Measurements from ENCODE around the gene ITPRIPL1.
"Not testable (repeated sequence)": the region's sequence is repeated elsewhere in the genome, so short reads cannot be mapped to it uniquely, and the experiment has no call there.

The ITPRIPL1 gene, protein sequence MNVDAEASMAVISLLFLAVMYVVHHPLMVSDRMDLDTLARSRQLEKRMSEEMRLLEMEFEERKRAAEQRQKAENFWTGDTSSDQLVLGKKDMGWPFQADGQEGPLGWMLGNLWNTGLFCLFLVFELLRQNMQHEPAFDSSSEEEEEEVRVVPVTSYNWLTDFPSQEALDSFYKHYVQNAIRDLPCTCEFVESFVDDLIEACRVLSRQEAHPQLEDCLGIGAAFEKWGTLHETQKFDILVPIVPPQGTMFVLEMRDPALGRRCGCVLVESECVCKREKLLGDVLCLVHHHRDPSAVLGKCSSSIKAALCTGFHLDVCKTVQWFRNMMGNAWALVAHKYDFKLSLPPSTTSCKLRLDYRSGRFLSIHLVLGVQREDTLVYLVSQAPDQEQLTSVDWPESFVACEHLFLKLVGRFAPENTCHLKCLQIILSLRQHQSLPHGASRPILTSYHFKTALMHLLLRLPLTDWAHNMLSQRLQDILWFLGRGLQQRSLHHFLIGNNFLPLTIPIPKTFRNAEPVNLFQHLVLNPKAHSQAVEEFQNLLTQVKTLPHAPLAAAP

DNA sequence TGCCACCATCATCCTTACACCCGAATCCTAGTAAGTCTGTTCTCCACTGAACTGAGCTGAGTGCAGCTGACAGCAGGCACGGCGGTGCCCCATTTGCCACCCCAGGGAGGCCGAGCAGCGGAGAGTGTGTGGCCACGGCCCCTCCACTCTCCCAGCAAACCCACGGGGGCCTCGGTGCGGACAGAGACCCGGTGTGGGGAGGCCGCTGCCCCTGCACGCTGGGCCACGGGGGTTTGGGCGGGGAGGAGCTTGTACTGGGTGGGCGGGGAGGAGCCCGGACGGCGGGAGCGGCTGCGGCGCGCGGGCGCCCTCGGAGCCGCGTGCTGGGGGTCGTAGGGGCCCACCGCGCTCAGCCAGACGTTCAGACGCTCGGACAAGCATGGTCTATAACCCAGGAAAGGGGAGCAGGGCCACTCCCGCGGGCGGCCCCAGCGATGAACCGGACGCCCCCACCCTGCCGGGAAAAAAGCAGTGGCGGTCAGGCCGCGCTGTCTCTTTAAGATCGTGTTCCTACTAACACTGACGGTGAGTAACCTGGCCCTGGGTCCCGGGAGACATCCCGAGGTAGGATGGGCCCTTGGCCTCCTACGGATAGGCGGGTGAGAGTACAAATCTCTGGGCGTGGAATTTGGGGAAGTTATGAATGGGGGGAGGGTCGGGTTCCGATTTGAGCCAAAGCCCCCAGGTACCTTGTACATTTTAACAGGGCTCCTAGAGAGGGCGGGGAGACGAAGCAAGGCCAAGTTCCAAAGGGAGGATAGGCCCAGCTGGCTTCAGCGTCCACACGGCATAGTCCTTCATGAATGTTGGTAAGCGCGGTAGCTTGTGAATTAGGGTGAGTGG lies at the start of gene ITPRIPL1:
Gene ITPRIPL1 (plus strand): TSS at position 277 of the 843 bp plus-strand sequence. CDS start 523 bp downstream, at position 800.
- DNase-seq (ENCODE audit: low read depth in 2 of 2) = no peak

DNA sequence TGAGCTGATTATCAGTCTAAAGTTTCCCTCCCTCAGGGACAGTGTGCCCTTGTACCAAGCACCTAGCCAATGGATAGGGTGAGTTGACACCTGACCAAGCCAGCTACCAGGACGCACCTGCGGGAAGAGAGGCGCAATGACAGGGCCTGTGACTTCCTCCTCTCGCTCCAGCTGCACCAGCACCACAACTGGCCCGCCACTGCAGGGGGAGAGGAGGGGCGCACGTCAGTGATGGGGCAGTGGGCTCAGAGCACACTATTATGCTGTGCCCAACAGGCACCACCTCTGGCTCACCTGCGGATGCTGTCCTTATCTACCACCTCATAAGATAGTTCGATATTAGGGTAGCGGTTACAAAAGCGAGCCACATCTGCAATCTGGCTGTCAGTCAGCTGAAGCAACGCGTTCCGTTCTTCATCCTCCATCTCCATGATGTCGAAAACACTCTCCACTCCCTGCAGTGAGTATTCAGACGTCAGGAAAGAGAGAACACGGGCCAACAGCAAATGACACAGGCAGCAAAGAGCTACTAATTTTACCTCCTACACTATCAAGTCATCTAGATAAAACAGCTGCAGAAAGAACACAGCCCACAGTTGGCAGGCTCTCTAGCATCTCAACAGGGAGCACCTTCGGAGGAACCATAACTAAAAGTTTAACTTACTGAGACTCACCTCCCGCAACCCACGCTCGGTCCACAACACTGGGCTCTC lies 48.2 kb upstream of the ITPRIPL1 start:
- DNase-seq (ENCODE audit: low read depth in 2 of 2) = no peak

DNA sequence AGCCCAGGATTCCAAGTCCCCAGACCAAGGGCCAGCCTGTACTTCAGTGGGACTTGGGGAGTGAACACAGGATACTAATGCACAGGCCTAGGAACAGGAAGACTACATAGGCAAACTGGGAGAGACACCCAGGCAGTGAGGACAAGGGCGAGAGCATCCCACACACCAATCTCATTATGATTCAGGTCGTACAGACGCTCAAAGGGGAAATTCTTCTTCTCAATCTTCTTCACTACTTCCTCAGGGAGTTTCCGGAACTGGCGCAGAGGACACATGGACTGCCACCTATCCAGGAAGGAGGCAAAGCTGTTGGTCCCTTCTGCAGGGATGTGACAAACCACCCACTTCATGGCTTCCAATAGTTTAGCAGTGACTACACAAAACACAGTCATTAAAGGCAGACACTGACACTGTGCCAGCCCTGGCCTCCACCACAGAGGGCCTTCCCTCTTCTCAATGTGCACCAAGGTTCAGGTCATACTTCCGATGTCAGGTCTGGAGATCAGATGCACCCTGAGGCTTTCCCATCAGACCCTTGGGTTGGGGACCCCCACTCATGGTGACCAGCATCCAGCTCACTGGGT lies 37.8 kb upstream of the ITPRIPL1 start:
- no peak for DNase-seq (ENCODE audit: low read depth in 2 of 2)

DNA sequence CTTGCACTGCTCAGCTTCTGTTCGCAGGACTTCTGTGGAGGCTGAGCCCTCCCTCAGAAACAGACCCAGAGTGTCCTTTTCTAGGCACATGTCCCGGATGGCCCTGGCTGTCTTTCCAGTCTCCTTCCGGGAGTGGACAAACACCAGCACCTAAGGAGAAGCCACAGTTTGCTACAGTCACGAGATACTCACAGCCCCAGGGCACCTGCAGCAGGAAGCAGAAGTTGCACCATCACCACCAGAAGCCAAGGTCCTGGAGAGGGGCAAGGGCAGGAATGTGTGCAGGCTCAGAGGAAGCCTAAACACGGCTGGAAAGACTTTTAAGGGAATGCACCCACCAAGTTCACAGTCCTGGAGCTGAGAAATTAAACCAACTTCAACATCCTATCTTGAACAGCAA lies 33.4 kb upstream of the ITPRIPL1 start:
- DNase-seq (ENCODE audit: low read depth in 2 of 2) = no peak

DNA sequence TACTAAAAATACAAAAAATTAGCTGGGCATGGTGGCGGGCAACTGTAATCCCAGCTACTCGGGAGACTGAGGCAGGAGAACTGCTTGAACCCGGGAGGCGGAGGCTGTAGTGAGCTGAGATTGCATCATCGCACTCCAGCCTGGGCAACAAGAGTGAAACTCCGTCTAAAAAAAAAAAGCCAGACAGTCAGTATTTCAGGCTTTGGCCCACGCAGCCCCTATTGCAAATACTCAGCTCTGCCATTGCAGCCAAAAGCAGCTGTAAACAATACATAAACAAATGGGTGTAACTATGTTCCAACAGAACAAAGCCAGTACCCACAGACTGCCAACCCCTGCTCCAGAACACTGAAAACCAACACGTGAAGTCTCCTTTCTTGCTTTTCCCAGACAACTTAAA lies 30.8 kb upstream of the ITPRIPL1 start:
- not testable (repeated sequence) for DNase-seq (ENCODE audit: low read depth in 2 of 2)

DNA sequence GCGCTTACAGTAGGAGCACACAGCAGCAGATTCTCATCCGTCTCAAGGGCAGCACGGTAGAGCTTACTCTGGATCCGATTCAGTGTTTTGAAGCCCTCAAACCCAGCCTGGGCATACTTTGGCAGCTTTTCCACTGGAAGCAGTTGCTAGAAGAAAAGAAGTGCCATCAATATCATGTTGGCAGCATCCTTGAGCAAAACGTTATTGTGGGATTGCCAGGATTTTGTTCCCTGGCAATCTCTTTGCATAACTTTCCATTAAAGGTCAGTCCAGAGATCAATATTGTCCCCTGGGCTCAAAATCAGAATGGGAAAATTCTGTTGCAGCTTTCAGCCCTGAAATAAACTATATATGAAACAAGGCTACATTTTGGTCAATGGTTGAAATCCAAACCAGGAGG lies 28.2 kb upstream of the ITPRIPL1 start:
- DNase-seq (ENCODE audit: low read depth in 2 of 2) = no peak

DNA sequence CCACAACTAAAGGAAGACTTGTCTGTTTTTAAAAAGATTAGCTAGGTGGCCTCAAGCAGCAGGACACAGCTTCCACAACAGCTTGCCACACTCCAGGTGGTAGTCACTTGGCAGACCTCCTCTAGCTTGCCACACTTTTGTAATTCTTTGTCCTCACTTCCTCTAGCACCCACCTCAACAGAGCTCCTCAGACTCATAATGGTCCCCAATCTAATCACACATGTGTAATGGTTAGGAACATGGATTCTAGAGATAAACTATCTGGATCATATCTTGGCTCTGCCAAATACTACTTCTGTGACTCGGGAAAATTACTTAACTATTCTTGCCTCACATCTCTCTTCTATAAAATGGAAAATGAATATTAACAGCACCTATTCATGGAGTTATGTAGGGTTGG lies 23.3 kb upstream of the ITPRIPL1 start:
- DNase-seq (ENCODE audit: low read depth in 2 of 2) = no peak

DNA sequence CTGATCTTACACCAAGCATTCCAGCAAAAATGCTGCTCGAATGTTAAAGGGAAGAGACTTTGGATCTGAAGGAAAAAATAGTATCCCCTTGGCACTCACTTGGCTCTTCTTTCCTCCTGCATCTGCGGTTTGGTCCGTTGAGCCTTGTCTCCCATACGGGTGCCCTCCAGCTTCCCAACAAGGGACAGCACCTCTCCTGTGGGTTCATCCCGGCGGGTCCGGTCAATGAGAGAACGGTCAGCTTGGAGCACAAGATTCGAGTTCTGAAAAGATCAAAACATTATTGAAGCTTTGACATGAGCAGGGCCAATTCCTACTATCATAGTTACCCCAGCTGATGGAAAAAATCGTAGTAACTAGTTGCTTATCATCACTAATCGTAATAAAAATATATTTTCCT lies 20.5 kb upstream of the ITPRIPL1 start:
- no peak for DNase-seq (ENCODE audit: low read depth in 2 of 2)

DNA sequence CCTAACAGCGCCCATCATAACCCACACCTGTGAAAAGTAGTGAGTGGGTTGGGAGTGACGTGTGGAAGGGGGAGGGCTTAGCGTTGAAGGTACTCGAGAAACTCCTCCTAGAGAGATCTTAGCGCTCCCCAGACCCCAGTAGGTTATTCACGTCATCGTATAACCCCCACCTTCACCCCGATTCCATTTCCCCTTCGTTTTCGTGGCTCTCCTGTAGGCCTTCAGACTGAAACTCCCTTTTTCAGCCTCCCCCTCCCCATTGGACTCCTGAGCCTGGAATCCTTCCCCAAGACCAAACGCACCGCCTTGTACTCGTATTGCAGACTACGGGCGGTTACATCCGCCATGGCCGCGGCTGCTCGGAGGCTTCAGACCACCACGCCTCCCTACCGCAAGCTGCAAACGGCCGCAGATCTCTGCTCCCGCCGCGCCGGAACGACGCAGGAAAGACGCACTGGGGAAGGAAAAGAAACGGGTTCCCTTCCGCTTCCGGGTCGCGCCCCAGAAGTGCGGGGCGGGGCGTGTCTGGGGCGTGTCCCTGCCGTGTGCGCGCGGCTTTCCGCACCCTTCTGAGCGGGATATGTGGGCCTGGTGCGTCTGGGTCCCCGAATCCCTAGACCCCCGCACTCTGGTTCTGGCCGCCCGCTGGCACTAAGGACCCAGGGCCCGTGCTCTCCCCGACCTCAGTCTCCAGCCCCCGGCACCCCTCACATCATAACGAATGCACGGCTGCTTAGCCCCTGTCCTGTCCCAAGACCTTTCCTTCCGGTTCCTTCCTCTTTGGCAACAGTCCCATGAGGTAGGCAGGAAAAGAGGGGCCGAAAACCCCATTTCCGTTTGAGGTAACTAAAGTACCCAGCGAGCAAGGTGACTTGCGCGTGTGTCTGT lies 19.8 kb upstream of the ITPRIPL1 start, which contains the start of gene SNRNP200:
Gene SNRNP200 (minus strand): TSS at position 456 of the 888 bp plus-strand sequence. CDS start 109 bp downstream, at position 347.
- peak; percentile 64 to 85 for DNase-seq (ENCODE audit: low read depth in 2 of 2)

DNA sequence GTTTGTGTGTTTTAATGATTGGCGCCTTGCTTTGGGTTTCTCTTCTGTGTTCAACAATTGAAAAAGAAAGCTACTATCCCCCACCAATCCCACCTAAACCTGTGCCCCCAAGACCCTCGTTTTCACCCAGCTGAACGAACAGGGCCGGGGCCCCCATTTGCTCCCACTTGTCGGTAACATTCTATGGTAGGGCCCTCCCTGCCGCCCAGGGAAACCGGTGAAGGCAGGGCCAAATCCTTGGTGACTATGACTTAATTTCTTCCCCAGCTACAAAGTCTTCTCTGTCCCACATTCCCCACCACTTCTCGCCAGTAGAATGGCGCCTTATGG lies 19.2 kb upstream of the ITPRIPL1 start:
- no peak for DNase-seq (ENCODE audit: low read depth in 2 of 2)

DNA sequence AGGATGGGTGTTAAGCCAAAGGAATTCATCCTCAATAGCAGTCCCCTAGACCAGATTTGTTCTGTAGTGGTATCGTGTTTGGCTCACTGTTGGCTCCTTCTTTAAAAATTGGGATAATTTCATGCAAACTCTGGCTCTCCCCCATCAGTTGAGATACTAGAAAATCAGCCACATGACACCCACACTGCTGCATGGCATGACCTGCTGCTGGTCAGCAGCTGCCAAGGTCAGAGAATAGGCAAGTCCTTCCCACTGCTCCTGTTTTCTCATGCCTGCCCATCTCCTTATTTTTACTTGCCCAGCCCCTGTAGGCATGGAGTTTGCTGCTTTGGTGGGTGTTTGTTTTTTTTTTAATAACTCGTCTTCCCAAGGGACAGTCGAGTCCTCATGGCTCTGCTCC lies 18.7 kb upstream of the ITPRIPL1 start:
- DNase-seq (ENCODE audit: low read depth in 2 of 2) = no peak

DNA sequence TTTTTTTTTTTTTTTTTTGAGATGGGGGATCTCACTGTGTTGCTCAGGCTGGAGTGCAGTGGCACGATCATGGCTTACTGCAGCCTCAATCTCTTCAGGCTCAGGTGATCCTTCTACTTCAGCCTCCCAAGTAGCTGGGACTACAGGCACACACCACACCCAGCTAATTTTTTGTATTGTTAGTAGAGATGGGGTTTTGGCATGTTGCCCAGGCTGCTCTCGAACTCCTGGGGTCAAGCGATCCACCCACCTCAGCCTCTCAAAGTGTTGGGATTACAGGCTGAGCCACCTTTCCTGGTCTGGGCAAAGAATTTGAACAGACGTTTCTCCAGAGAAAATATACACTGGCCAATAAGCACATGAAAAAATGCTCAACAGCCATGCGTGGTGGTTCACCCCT lies 16.9 kb upstream of the ITPRIPL1 start:
- no peak for DNase-seq (ENCODE audit: low read depth in 2 of 2)

DNA sequence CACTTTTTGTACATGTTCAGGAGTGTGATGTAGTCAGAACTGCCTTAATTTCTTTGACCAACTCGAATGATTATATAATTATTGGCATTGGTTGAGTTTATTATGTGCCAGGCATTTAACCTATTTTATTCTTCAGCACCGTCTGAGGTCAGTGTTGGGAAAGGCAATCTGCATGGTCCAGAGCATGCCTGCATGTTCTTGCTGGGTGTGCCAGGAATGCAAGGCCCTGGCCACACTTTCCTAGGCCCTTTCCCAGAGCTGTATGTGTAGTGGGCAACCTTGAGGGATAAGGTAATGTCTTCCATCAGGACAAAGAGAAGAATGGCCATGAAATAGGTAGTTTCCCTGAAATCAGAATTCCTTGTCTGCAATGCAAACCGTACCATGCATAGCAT lies 10.1 kb upstream of the ITPRIPL1 start:
- no peak for DNase-seq (ENCODE audit: low read depth in 2 of 2)

DNA sequence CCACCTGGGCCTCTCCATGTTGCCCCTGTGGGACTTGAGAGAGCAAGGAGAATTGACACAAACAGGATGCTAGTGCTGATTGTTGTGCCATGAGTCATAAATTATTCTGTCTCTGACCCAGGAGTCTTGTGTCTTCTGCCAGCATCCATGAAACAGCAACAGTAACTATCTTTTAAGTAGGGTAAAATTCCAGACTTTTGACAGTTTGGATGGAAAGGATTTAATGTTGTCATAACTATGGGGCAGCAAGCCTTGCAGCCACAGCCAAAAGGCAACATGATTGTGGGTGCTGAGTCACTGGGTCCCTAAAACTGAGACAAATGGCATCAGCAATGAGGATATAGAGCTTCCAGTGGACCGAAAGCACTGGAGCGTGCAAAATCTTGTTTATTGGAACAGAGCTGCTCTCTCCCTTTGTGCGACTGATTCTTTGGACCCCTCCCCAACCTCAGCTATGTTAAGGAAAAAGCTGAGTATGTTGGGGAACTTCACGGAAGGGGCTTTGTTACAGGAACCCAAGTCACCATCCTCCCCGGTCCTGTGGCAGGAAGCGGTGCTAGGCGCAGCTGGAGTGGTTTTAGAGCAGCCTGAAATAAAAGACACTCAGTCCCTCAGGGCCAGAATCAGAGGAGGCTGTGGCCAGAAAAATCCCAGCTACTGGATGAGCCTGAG lies 9.6 kb upstream of the ITPRIPL1 start:
- no peak for DNase-seq (ENCODE audit: low read depth in 2 of 2)

DNA sequence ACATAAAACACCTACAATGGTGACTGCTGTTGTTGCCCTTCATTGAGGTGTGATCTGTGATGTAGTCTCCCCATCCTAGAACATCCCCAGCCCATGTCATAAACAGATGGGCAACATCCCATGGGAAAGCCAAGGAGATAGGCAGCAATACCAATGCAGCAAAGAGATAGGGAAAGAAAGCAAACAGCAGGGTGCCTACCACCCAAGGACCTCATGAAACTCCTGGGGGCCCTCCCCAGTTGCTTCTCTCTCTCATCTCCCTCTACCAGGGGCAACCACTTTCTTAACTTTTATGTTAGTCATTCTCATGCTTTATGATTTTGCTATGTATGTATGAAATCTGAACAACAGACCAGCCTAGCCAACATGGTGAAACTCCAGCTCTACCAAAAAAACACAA lies 8.1 kb upstream of the ITPRIPL1 start:
- no peak for DNase-seq (ENCODE audit: low read depth in 2 of 2)

DNA sequence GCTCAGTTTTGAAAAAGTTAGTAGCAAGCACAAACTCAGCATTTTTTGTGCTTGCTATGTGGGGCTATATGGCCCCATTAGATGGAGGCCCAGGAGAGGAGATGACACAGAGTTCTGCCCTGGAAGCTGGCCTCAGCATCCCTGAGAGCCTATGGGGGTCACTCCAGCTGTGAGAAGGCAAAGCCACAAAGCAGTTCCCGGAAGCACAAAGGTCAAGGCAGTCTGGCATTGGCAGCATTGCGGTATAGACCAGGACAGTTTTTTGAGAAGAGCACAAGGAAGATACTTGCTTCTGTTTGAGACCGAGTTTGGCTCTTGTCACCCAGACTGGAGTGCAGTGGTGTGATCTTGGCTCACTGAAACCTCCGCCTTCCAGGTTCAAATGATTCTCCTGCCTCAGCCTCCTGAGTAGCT lies 7.5 kb upstream of the ITPRIPL1 start:
- no peak for DNase-seq (ENCODE audit: low read depth in 2 of 2)

DNA sequence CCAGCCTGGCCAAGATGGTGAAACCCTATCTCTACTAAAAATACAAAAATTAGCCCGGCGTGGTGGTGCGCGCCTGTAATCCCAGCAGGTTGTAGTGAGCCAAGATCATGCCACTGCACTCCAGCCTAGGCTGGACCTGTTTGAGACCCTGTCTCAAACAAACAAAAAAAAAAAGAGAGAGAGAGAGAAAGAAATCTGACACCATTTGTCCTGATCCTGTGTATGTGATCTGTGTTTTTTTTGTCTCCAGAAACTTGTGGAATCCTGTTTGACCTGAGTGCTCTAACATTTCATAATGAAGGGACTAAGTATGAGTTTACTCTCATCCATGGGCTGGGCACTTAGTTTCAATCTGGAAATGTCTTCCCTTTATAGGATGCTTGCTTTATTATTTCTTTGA lies 6.4 kb upstream of the ITPRIPL1 start:
- no peak for DNase-seq (ENCODE audit: low read depth in 2 of 2)

DNA sequence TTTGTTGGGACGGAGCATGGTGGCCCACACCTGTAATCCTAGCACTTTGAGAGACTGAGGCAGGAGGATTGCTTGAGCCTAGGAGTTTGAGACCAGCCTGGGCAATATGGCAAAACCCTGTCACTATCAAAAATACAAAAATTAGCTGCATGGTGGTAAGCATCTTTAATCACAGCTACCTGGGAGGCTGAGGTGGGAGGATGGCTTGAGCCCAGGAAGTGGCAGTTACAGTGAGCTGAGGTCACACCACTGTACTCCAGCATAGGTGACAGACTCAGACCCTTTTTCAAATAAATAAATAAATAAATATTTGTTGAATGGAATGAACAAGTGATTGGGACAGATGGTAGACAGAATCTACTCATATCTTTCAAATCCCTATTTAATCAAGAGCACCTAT lies 5.7 kb upstream of the ITPRIPL1 start:
- no peak for DNase-seq (ENCODE audit: low read depth in 2 of 2)

DNA sequence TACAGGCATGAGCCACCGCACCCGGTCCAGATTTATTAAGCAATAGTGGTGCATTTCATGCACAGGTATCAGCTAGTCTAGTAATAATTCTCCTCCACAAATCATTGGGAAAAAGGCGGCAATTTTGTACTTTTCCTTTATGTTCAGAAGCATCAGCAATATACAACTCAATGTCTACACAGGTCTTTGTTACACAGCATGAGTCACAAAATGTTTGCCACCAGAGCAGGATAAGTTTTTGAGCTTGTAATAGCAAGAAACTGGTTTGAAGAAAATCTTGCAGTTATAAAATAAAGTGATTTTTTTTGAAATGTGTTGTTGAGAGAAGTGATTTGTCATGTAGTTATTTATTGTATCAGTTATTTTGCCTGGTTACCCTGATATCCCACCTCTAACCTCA lies 4.8 kb upstream of the ITPRIPL1 start:
- DNase-seq (ENCODE audit: low read depth in 2 of 2) = no peak
